GM23248 (cell line): ENCODE data around the gene ACSL6. TPM values are rescaled to one million over a fixed set of nuclear protein-coding genes. Genes with fewer than 3 reads are reported as not detected.

Source experiments
- DNase-seq: peaks from one replicate; pipeline ENCODE4 v3.0.0-alpha.2; 2015
- H2AFZ ChIP-seq: fragments of 200-600 bp; sonication (generic); 2 replicates; pipeline ENCODE4 v1.6.1; 2016; ENCODE audit warnings: antibody characterized with exemption
- H3F3A ChIP-seq: fragments of 200-600 bp; sonication (generic); 2 replicates; pipeline ENCODE4 v1.6.1; 2016; ENCODE audit warnings: mild to moderate bottlenecking, antibody characterized with exemption, mixed run types; ENCODE audit not compliant: insufficient read depth
- H3K27ac ChIP-seq: fragments of 200-600 bp; sonication (generic); 2 replicates; pipeline ENCODE4 v1.5.1; 2016; ENCODE audit warnings: mild to moderate bottlenecking
- H3K27me3 ChIP-seq: fragments of 200-600 bp; sonication (generic); replicated peaks from 2 replicates; pipeline ENCODE4 v1.6.1; 2016; ENCODE audit warnings: mild to moderate bottlenecking; ENCODE audit not compliant: insufficient read depth
- H3K36me3 ChIP-seq: fragments of 200-600 bp; sonication (generic); 2 replicates; pipeline ENCODE4 v1.6.1; 2016; ENCODE audit warnings: low read depth, mild to moderate bottlenecking
- H3K4me1 ChIP-seq: fragments of 200-600 bp; sonication (generic); 2 replicates; pipeline ENCODE4 v1.6.1; 2016; ENCODE audit warnings: mild to moderate bottlenecking; ENCODE audit not compliant: insufficient read depth
- H3K4me2 ChIP-seq: fragments of 200-600 bp; sonication (generic); one replicate; pipeline ENCODE4 v1.6.1; 2016; ENCODE audit warnings: mild to moderate bottlenecking; ENCODE audit not compliant: unreplicated experiment
- H3K4me3 ChIP-seq: fragments of 200-600 bp; sonication (generic); 2 replicates; pipeline ENCODE4 v1.5.1; 2016; ENCODE audit warnings: mild to moderate bottlenecking
- H3K79me2 ChIP-seq: fragments of 200-600 bp; sonication (generic); 2 replicates; pipeline ENCODE4 v1.6.1; 2016; ENCODE audit warnings: mild to moderate bottlenecking; ENCODE audit not compliant: insufficient read depth
- H3K9ac ChIP-seq: fragments of 200-600 bp; sonication (generic); 2 replicates; pipeline ENCODE4 v1.6.1; 2016; ENCODE audit warnings: mild to moderate bottlenecking
- H3K9me2 ChIP-seq: fragments of 200-600 bp; sonication (generic); 2 replicates; pipeline ENCODE4 v1.6.1; 2016; ENCODE audit warnings: mixed run types, mild to moderate bottlenecking, moderate library complexity; ENCODE audit not compliant: insufficient read depth
- H3K9me3 ChIP-seq: fragments of 200-600 bp; sonication (generic); one replicate; pipeline ENCODE4 v1.6.1; 2017; ENCODE audit warnings: low read depth
- H4K20me1 ChIP-seq: fragments of 200-600 bp; sonication (generic); 2 replicates; pipeline ENCODE4 v1.6.0; 2016; ENCODE audit not compliant: insufficient read depth
- EZH2 ChIP-seq: fragments of 200-600 bp; sonication (generic); IDR thresholded peaks from 2 replicates; pipeline ENCODE4 v1.6.1; 2018; ENCODE audit warnings: antibody characterized with exemption, mild to moderate bottlenecking; ENCODE audit not compliant: insufficient read depth, poor library complexity, severe bottlenecking
- EZH2phosphoT487 ChIP-seq: fragments of 200-600 bp; sonication (generic); IDR thresholded peaks from 2 replicates; pipeline ENCODE4 v1.6.1; 2018; ENCODE audit warnings: antibody characterized with exemption, moderate library complexity, mild to moderate bottlenecking, low read depth; ENCODE audit not compliant: insufficient read depth
- WGBS, 2 experiments: methylation state at CpG; one replicate each; pipeline ENCODE4 v1.1.6; 2015 to 2017; ENCODE audit warnings: low lambda C conversion rate in 2 of 2, low coverage in 1 of 2; ENCODE audit errors: missing lambda C conversion rate in 2 of 2; 5-methylcytosine and 5-hydroxymethylcytosine counted together
- in situ Hi-C: fragments of 300-500 bp; cut with MboI; formaldehyde crosslinking; loops from 2 replicates; pipeline ENCODE4 v1.15.0; 2020
- polyA plus RNA-seq: library from polyadenylated mRNA; unstranded; fragments of >200 nt; fragmentation: Nextera tagmentation; extraction: Ambion mirVana; gene quantifications from 2 replicates; pipeline ENCODE4 v1.2.1, GENCODE V29; 2016
- total RNA-seq: library from RNA; depleted of rRNA; stranded (reverse); fragments of >200 nt; shearing (Covaris generic); gene quantifications from 2 replicates; pipeline ENCODE4 v1.2.3, GENCODE V29; 2014

The ACSL6 gene
- total and polyA plus RNA-seq, 2 experiments from 2014 or later: 0.11 TPM; not detected in 1

DNA sequence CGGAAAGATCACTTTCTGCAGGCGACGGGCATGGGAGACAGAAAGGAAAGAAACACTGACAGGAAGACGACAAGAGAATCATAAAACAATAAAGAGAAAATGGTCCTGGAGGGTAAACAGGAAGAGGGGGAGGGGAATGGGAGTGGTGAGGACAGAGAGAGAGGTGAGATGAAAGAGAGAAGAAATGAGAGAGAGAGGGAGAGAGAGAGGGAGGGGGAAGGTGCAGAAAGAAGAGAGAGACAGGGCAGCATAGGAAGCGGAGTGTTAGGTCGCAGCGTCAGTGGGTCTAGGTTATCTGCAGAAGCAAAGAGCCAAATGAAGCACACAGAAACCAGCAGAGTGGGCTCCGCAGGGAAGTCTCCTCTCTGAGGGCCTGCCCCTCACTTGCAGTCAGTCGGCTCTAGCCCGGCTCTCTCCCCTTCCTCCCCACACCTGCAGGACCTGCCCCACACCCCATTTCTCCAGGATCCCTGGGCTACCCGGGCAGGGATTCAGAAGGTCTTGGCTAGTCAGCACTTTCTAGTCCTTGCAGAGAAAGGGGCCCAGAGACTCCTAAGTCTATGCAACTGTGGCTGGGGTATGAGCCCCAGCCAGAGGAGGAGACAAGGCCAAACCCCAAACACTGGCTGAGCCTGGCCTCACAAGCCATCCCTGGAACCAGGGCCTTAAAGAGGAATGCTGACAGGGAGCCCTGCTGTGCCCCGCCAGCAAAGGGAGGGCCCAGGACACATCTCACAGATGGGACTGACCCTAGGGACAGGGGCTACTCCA is 36.3 kb downstream of the ACSL6 start:
- Histone ChIP-seq H3K27ac (no peak overlapping the region), H2AFZ (no peak overlapping the region), H3K79me2 (no peaks in the 10 kb centered on the region), H3K9ac (no peak overlapping the region), H3K27me3 (peaks cover 3% of the 10 kb centered on the region; the same call in 1 of the 2 replicates), H3K9me2 (no peaks in the 10 kb centered on the region), H3F3A (no peaks in the 10 kb centered on the region), H4K20me1 (no peaks in the 10 kb centered on the region), H3K9me3 (no peaks in the 10 kb centered on the region), H3K4me2 (no peak overlapping the region), H3K36me3 (no peaks in the 10 kb centered on the region), H3K4me3 (no peak overlapping the region), H3K4me1 (no peaks in the 10 kb centered on the region)
- in situ Hi-C loops: no loop called here
- TF ChIP-seq EZH2phosphoT487 (no peak), EZH2 (no peak)
- 59% methylated on average over 12 of the region's 12 CpGs for WGBS, 2 experiments
- DNase-seq: no peak

- no peaks in the 10 kb centered on the region for H3K36me3 ChIP-seq
- no peaks in the 10 kb centered on the region for H3K9me3 ChIP-seq
- no peak overlapping the region for H2AFZ ChIP-seq
- no peaks in the 10 kb centered on the region for H3K79me2 ChIP-seq
- no peak overlapping the region for H3K9ac ChIP-seq
- H3K27me3 ChIP-seq: peaks cover 3% of the 10 kb centered on the region; the same call in 1 of the 2 replicates
- no peak overlapping the region for H3K4me2 ChIP-seq
- 72 to 75% methylated on average over 5 of the region's 5 CpGs for WGBS, 2 experiments
- no peaks in the 10 kb centered on the region for H4K20me1 ChIP-seq
- no peak overlapping the region for H3K4me3 ChIP-seq
- H3K9me2 ChIP-seq: no peaks in the 10 kb centered on the region
- no peak for DNase-seq
- H3F3A ChIP-seq: no peaks in the 10 kb centered on the region
- no peak overlapping the region for H3K27ac ChIP-seq
- no peak for TF ChIP-seq EZH2phosphoT487
- TF ChIP-seq EZH2: no peak
- H3K4me1 ChIP-seq: no peaks in the 10 kb centered on the region
- in situ Hi-C loops: no loop called here
These were observed 36.9 kb downstream of the ACSL6 start for GRCh38 chr5:131974622-131974955.

DNA sequence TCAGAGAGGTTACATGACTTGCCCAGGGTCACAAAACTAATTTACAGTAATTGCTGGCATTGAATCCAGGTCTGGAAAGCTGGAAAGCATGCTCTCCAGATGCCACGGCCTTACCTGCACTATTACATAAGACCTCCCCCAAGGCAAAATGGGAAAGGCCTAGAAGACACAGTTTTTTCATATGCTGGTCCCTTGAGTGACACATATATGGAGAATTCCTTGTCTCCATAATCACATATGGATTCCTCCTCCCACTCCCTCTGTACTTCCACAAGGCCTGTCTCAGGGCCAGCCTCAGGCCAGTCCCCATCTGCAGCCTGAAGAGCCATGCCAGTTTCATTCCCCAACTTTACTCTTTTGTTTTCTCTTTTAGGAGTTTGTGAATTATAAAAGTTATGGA is 37.4 kb downstream of the ACSL6 start:
- Histone ChIP-seq H3K4me3 (no peak overlapping the region), H3K4me1 (no peaks in the 10 kb centered on the region), H3K9me3 (no peaks in the 10 kb centered on the region), H3K4me2 (no peak overlapping the region), H2AFZ (no peak overlapping the region), H4K20me1 (no peaks in the 10 kb centered on the region), H3K27me3 (peaks cover 3% of the 10 kb centered on the region; the same call in 1 of the 2 replicates), H3K9ac (no peak overlapping the region), H3K36me3 (no peaks in the 10 kb centered on the region), H3K27ac (no peak overlapping the region), H3F3A (no peaks in the 10 kb centered on the region), H3K9me2 (no peaks in the 10 kb centered on the region), H3K79me2 (no peaks in the 10 kb centered on the region)
- DNase-seq: no peak
- in situ Hi-C loops: no loop called here
- no peak for TF ChIP-seq EZH2phosphoT487
- TF ChIP-seq EZH2: no peak
- 48 to 57% methylated on average over 1 of the region's 1 CpG for WGBS, 2 experiments

- in situ Hi-C loops: no loop called here
- H3K9ac ChIP-seq: no peak overlapping the region
- H3K36me3 ChIP-seq: no peaks in the 10 kb centered on the region
- H3K27ac ChIP-seq: no peak overlapping the region
- TF ChIP-seq EZH2phosphoT487: no peak
- TF ChIP-seq EZH2: no peak
- no peak overlapping the region for H3K4me2 ChIP-seq
- WGBS, 2 experiments: 58 to 66% methylated on average over 9 of the region's 9 CpGs
- no peak overlapping the region for H2AFZ ChIP-seq
- H3F3A ChIP-seq: no peaks in the 10 kb centered on the region
- H3K4me3 ChIP-seq: no peak overlapping the region
- no peaks in the 10 kb centered on the region for H4K20me1 ChIP-seq
- H3K27me3 ChIP-seq: peaks cover 3% of the 10 kb centered on the region; the same call in 1 of the 2 replicates
- H3K79me2 ChIP-seq: no peaks in the 10 kb centered on the region
- H3K9me2 ChIP-seq: no peaks in the 10 kb centered on the region
- no peaks in the 10 kb centered on the region for H3K9me3 ChIP-seq
- no peaks in the 10 kb centered on the region for H3K4me1 ChIP-seq
- DNase-seq: no peak
These were observed 38.3 kb downstream of the ACSL6 start for GRCh38 chr5:131973089-131973712.
